Activated CD8-positive, alpha-beta memory T cell treated with anti-CD3 and anti-CD28 coated beads for 36 hours (primary cell): Measurements from ENCODE around the gene NME7. TPM values are rescaled to one million over a fixed set of nuclear protein-coding genes. Genes with fewer than 3 reads are reported as not detected.
"Not testable (repeated sequence)": the region's sequence is repeated elsewhere in the genome, so short reads cannot be mapped to it uniquely, and the experiment has no call there.

Experiments
- CTCF ChIA-PET: fragments of 350-600 bp; sonication (Branson Sonifier 250); formaldehyde crosslinking; loops from one replicate; lab custom pipeline; 2021; ENCODE audit warnings: antibody characterized with exemption; lab: Charles Lee
- POLR2A ChIA-PET: fragments of 350-600 bp; sonication (Branson Sonifier 250); formaldehyde crosslinking; loops from one replicate; lab custom pipeline; 2021; ENCODE audit warnings: antibody characterized with exemption; lab: Charles Lee
- total RNA-seq, 2 experiments: library from RNA; stranded (reverse); gene quantifications; one replicate each; pipeline ENCODE4 v1.2.3, GENCODE V29; 2021

NME7 gene
- total RNA-seq, 2 experiments from 2014 or later, result 25.4 to 27.0 TPM

DNA sequence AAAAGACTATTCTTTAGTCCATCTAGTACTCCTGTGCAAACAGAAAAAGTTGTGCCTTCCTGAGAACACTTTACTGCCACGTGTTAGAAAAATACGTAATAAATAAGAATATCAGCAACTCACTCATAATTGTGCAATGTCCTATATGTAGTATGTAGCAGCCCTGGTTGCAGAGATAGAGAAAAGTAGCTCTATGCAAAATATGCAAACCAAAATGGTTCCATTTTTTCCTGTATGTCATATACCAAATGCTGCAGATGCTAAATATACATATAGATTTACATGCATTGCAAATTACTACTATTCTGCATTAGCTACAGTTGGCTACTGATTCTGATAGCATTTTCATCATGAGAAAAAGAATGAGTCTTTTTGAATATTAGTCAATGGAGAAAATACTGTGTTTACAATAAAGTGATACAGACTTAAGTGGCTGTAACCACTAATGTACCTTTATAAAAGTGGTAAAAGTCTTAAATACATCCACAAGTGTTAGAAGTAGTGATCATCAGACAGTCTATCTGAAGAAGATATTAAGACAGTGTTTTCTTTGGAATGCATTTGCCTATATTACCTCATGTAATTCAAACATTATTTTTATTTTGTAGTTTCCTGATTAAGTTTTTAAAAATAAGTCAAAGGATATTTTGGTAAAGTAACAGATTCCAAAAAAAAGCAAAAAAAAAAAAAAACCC is 19.8 kb downstream of the NME7 start:
- ChIA-PET CTCF (interaction anchor here (1.3 to 2.5 kb wide), 3 partner anchors 9 to 744 kb away, joined by 3 to 7 read pairs (median 3); no protein-coding TSS in a partner anchor), POLR2A (interaction anchor here (0.6 kb wide), 3 partner anchors 329 to 744 kb away, joined by 3 to 7 read pairs (median 3); no protein-coding TSS in a partner anchor)

DNA sequence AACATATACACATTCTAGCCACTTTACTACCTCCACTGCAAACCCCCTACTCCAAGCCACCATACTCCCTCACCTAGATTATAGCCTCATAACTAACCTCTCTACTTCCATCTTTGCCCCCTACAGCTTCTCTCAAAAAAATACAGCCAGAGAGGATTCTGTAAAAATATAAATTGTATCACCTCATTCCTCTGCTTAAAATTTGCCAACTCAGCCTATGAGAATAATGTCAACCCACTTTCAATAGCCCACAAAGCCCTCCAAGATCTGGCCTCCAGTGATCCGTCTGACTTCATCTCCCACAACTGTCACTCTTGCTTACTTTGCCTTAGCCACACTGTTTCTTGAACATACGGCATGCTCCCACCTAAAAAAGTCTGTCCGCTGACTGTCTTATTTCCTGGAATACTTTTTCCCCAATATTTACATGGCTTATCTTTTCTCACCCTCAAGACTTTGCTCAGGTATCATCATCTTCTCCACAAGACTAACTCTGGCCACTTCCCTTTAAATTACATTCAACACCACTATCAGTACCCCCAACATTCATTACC is 21.5 kb downstream of the NME7 start:
- ChIA-PET POLR2A (no interaction called here), CTCF (no interaction called here)

DNA sequence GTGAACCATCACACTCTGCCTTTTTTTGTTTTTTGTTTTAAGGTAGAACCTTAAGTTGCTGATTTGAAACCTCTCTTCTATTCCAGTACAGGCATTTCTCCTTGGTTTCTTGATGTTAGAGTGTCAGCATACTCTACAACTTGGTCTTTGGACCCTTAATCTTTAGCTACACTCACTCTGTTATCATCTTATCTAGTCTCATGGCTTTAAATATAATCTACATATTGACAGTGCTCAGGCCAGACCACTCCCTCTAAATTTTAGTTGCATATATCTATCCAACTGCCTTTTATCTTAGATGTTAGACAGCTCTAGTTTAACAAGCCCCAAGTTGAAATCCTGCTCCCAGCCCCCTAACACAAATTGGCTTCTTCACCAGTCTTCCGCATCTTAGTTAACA is 22.1 kb downstream of the NME7 start:
- CTCF ChIA-PET, result interaction anchor here (1.6 kb wide), 1 partner anchor 742 kb away, joined by 3 read pairs; no protein-coding TSS in a partner anchor
- POLR2A ChIA-PET, result no interaction called here

- CTCF ChIA-PET, POLR2A ChIA-PET: not testable (repeated sequence)
Measured at GRCh38 chr1:169342096-169342495, 25.5 kb downstream of the NME7 start.

GRCh38 chr1:169340882-169341281 is 26.7 kb downstream of the NME7 start:
- POLR2A ChIA-PET, result no interaction called here
- CTCF ChIA-PET, result interaction anchor here (0.8 kb wide), 1 partner anchor 159 kb away, joined by 3 read pairs; no protein-coding TSS in a partner anchor

- ChIA-PET CTCF (interaction anchor here (0.6 to 1.0 kb wide), 2 partner anchors 8 to 32 kb away, joined by 3 read pairs; no protein-coding TSS in a partner anchor), POLR2A (no interaction called here)
Measured at GRCh38 chr1:169339773-169340172, 27.8 kb downstream of the NME7 start.

DNA sequence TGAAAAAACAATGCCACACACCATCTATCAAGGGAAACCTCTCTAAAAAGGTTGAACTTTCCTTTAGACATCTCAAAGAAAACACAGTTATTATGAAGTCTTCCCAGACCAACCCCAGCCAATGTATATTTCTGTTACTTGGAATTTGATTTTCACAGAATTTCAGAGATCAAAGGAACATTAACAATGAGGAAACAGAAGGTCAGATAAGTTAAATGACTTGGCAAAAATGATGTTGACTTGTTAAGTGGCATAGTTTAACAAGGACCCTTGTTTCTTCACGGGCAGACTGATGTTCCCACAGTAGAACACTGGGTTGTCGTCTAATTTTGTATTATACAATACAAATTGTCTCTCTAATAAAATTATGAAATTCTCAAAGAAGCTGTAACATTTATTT is 29.0 kb downstream of the NME7 start:
- ChIA-PET POLR2A (no interaction called here), CTCF (interaction anchor here (1.0 kb wide), 1 partner anchor 10 kb away, joined by 3 read pairs; no protein-coding TSS in a partner anchor)

DNA sequence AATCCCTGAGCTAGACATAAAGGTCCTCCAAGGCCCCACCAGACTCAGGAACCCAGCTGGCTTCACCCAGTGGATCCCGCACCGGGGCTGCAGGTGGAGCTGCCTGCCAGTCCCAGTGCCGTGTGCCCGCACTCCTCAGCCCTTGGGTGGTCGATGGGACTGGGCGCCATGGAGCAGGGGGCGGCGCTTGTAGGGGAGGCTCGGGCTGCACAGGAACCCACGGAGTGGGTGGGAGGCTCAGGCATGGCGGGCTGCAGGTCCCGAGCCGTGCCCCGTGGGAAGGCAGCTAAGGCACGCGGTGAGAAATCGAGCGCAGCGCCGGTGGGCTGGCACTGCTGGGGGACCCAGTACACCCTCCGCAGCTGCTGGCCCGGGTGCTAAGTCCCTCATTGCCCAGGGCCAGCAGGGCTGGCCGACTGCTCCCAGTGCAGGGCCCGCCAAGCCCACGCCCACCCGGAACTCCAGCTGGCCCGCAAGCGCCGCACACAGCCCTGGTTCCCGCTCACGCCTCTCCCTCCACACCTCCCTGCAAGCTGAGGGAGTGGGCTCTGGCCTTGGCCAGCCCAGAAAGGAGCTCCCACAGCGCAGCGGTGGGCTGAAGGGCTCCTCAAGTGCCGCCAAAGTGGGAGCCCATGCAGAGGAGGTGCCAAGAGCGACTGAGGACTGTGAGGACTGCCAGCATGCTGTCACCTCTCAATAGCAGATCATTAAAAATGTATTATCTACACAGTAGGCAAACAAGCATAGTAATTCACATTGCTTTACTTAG is 30.5 kb downstream of the NME7 start:
- CTCF ChIA-PET, POLR2A ChIA-PET: not testable (repeated sequence)

- CTCF ChIA-PET, POLR2A ChIA-PET: not testable (repeated sequence)
Measured at GRCh38 chr1:169334727-169335126, 32.9 kb downstream of the NME7 start.

- POLR2A ChIA-PET, result no interaction called here
Measured at GRCh38 chr1:169330927-169331326, 36.7 kb downstream of the NME7 start.

GRCh38 chr1:169329383-169329782 is 38.2 kb downstream of the NME7 start:
- CTCF ChIA-PET, result no interaction called here

More at GRCh38 chr1:169330927-169331326, 36.7 kb downstream of the NME7 start:
- CTCF ChIA-PET, result no interaction called here

DNA sequence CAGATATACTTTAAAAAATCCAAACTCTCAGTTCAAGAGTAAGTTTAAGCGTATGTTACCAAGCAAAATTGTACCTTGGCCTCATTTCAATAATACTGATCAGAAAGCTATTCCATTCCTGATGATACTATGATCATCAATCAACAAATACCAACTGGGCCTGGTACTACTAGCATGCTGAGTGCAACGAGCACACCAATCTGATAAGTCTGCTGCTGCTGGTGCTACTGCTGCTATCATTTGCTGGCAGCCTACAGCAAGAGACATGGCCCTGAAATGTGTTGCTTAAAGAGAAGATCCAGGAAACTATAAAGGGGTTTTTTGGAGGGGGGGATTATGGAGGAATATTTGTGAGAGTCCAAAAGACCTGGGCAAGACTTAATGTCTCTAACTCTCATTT is 39.7 kb downstream of the NME7 start:
- CTCF ChIA-PET, result no interaction called here
- POLR2A ChIA-PET, result no interaction called here

More at GRCh38 chr1:169329383-169329782, 38.2 kb downstream of the NME7 start:
- POLR2A ChIA-PET, result no interaction called here

DNA sequence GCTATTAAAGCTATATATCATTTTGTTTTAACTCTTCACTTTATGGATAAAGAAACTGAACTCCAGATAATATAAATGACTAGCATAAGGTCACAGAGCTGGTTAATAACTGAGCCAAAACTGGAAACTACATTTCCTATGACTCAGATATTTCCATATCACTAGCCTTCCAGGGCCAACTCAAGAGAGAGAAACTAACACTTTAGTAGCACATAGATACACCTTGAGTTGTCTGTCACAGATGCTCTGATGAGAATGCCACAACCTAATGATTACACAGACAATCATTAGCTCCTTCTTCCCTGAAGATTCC is 40.7 kb downstream of the NME7 start:
- POLR2A ChIA-PET, result no interaction called here
- CTCF ChIA-PET, result interaction anchor here (1.0 kb wide), 1 partner anchor 15 kb away, joined by 3 read pairs; no protein-coding TSS in a partner anchor

DNA sequence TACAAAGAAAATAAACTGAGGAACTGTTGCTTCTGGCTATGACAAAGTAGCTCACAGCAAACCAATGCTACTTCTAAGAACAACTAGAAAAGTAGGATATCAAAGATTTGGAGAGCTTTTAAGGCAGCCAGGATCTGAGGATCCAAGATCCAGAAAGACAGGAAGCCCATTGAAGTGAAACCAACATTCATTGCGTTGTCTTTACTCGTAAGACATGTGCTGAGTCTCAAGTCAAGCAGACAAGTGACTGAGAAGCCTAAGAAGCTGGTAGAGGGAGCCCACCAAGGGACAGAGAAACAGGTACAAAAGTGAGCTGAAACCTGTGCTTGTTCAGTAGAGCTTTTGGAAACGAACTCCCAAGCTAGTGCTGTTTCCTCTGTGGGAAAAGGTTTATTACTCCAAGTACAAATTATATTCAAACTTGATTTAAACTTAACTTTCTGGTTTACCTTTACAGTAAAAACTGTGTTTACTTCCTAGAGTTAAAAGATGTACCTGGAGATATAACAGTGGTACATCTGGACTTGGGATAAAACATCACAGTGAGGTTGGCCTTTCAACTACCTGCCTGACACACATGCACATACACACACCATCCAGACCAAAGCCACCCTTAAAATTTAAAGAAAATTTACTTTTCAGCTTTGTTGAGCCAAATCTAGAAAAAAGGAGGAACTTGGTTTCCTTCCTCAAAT is 41.2 kb downstream of the NME7 start:
- POLR2A ChIA-PET, result no interaction called here

DNA sequence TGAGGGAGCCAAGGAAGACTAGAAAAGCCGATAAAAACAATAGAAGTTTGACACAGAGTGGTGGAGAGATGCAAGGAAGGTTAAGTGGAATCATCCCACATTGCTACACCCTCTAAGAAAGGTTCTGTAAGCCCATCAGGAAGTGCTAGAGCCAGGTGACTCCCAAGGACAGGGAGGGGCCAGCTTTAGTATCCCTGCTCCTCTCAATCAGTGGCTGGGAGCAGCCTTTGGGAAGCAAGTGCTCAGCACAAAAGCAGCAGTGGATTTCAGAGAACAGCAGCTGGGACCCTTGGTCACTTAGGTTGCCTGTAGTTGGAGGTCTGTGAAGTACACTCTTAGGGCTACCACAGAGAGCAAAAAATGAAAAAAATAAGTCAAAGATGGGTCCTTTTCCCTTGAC is 42.5 kb downstream of the NME7 start:
- CTCF ChIA-PET, result no interaction called here
- POLR2A ChIA-PET, result no interaction called here

More for the DNA sequence above, 41.2 kb downstream of the NME7 start:
- CTCF ChIA-PET, result interaction anchor here (0.6 to 1.0 kb wide), 2 partner anchors 14 to 1925 kb away, joined by 3 read pairs; no protein-coding TSS in a partner anchor

- CTCF ChIA-PET, result interaction anchor here (1.4 kb wide), 1 partner anchor 10 kb away, joined by 3 read pairs; no protein-coding TSS in a partner anchor
- POLR2A ChIA-PET, result no interaction called here
Measured at GRCh38 chr1:169322138-169322537, 45.5 kb downstream of the NME7 start.

DNA sequence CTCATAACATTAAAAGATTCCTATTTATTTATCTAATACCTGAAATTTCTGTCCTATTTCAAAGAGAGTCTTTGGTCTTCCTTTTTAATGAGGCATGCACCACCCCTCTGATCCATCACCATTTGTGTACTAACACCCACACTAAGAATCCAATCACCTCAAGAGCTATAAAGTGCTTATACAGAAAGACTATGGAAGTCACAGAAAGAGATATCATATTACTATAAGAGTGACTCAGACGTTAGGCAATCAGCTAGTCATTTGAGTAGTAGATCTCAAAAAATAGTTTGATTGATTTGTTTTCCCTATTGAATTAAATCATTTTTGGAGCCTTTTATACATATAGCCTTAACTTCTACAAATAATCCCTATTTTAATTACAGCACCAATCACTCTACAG is 46.1 kb downstream of the NME7 start:
- POLR2A ChIA-PET, result no interaction called here
- CTCF ChIA-PET, result interaction anchor here (1.4 kb wide), 1 partner anchor 9 kb away, joined by 3 read pairs; no protein-coding TSS in a partner anchor

DNA sequence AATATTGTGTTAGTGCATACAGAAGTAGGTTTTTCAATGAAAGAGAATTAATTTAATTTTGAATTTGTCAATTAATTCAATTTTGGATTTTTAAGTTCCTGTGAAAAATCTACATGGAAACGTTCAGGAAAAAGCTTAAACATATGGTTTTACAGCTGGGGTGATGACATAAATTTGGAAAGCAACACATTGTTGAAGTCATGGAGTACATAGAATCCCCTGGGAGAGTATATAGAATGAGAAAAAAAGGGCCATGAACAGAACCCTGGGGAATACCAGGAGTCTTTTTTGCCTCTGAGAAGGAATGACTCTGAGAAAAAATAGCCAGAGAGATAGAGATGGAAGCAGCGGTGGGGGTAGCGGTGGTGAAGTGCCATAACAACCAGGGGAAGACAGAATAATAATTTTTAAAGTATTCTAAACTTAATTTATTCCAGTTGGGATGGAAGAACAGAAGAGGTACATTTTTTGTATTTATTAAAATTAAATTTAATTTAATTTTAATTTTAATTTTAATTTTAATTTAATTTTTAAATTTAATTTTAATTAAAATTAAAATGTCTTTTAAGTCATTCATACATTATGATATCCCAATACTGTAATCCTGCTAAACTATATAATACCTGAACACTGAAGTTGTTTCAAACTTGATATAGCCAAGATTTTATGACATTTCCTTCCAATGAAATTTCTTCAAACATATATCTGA is 48.9 kb downstream of the NME7 start:
- POLR2A ChIA-PET, result no interaction called here
- CTCF ChIA-PET, result no interaction called here

- POLR2A ChIA-PET, result no interaction called here
- CTCF ChIA-PET, result no interaction called here
Measured at GRCh38 chr1:169316556-169316955, 51.0 kb downstream of the NME7 start.
